WERI-Rb-1 (cell line): ENCODE measurements around the gene RASAL2.

ENCODE experiments used
- DNase-seq: peaks from one replicate; pipeline ENCODE4 v3.0.0-alpha.2; 2020
- H3K27ac ChIP-seq: fragments of 250-450 bp; sonication (Bioruptor Pico); 2 replicates; pipeline ENCODE4 v1.5.1; 2020; ENCODE audit warnings: mild to moderate bottlenecking, moderate library complexity
- H3K27me3 ChIP-seq: fragments of 250-450 bp; sonication (Bioruptor Pico); 2 replicates; pipeline ENCODE4 v1.5.1; 2021; ENCODE audit warnings: mild to moderate bottlenecking, low read depth, moderate library complexity; ENCODE audit not compliant: insufficient read depth, severe bottlenecking
- H3K36me3 ChIP-seq: fragments of 250-450 bp; sonication (Bioruptor Pico); 2 replicates; pipeline ENCODE4 v1.5.1; 2020; ENCODE audit warnings: mild to moderate bottlenecking, moderate library complexity
- H3K4me3 ChIP-seq: 2 replicates; pipeline ENCODE4 v1.5.1; 2011; ENCODE audit warnings: low read depth, mild to moderate bottlenecking, control low read depth, low read length
- H3K9me3 ChIP-seq: fragments of 250-450 bp; sonication (Bioruptor Pico); 2 replicates; pipeline ENCODE4 v1.5.1; 2021; ENCODE audit warnings: mild to moderate bottlenecking, moderate library complexity; ENCODE audit not compliant: severe bottlenecking
- CTCF ChIP-seq: IDR thresholded peaks from 2 replicates; pipeline ENCODE4 v1.5.1; 2011; ENCODE audit warnings: low read depth, mild to moderate bottlenecking, control low read depth, inconsistent platforms, low read length

The RASAL2 gene

GRCh38 chr1:178324003-178324402, 230.1 kb downstream of the RASAL2 start:
- no peaks in the 10 kb centered on the region for H3K27me3 ChIP-seq
- no peak overlapping the region for H3K27ac ChIP-seq
- no peaks in the 10 kb centered on the region for H3K36me3 ChIP-seq
- DNase-seq = no peak
- H3K4me3 ChIP-seq = no peak overlapping the region
- no peaks in the 10 kb centered on the region for H3K9me3 ChIP-seq
- no peak for TF ChIP-seq CTCF

DNA sequence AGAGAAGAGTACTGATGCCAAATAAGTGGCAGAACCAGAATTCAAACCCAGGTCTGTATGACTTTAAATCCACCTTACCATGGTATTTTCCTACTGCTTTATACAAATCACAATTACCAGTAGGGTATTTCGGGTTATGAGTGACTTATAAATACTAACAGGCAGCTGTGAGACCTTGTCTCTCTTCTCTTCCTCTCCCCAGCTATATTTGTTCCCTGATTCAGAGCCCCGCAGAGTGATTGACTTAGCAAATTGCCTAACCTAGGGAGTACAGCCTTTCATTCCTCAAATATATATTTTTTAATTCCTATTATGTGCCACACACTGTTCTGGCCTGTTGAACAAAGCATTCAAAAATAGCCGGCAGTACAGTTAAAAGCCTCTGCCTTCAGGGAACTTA, 234.8 kb downstream of the RASAL2 start:
- Histone ChIP-seq H3K36me3 (no peaks in the 10 kb centered on the region), H3K4me3 (no peak overlapping the region), H3K27me3 (no peaks in the 10 kb centered on the region), H3K27ac (no peak overlapping the region), H3K9me3 (no peaks in the 10 kb centered on the region)
- no peak for DNase-seq
- no peak for TF ChIP-seq CTCF

- Histone ChIP-seq H3K9me3 (no peaks in the 10 kb centered on the region), H3K27ac (no peak overlapping the region), H3K36me3 (no peaks in the 10 kb centered on the region), H3K27me3 (no peaks in the 10 kb centered on the region), H3K4me3 (no peak overlapping the region)
- no peak for TF ChIP-seq CTCF
- DNase-seq = no peak
These were observed 236.2 kb downstream of the RASAL2 start for GRCh38 chr1:178330153-178330552.

DNA sequence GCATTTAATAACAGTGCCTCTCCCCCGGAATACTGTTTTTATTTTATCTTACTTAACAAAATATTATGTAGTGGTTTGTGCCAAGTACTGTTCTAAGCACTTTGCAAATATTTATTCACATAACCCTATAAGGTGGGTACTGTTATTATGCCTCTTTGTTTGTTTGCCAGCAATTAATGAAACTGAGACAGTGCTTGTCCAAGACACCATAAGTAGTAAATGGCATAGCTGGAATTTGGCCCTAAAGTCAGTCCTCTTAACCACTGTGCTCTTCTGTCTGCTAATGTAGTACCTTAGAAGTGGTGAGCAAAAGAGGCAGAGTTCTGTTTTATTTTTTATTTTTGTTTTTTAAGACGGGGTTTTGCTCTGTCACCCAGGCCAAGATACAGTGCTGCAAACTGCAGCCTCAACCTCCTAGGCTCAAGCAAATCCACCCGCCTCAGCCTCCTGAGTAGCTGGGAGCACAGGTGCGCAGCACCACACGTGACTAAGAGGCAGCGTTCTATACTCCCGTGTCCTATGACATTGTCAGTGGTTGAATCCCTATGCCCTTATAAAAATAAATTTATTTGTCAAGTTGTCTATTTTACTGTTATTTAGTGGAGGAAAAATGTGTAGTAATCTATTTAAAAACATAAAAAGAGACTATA, 237.1 kb downstream of the RASAL2 start:
- no peaks in the 10 kb centered on the region for H3K36me3 ChIP-seq
- no peak overlapping the region for H3K27ac ChIP-seq
- no peaks in the 10 kb centered on the region for H3K9me3 ChIP-seq
- no peak for TF ChIP-seq CTCF
- no peak for DNase-seq
- no peak overlapping the region for H3K4me3 ChIP-seq
- no peaks in the 10 kb centered on the region for H3K27me3 ChIP-seq

DNA sequence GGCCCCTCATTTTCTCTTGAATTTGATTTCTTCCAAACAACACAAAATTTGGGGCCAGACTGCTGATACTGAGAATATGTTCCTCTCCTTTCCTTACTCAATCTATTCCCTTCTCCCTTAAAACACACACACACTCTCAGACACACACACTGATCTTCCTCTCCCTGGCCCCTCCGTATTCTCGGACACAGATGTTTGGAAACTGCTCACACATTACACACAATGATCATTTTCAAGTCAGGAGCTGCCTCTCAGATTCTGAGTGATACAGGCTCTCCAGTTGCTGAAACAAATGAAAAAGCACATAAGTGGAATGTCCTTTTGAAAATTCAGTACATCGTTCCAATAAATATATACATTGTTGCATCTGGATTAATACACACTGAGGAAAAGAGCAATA, 241.5 kb downstream of the RASAL2 start:
- H3K4me3 ChIP-seq = no peak overlapping the region
- no peaks in the 10 kb centered on the region for H3K9me3 ChIP-seq
- H3K36me3 ChIP-seq = no peaks in the 10 kb centered on the region
- DNase-seq = no peak
- no peaks in the 10 kb centered on the region for H3K27me3 ChIP-seq
- no peak overlapping the region for H3K27ac ChIP-seq
- TF ChIP-seq CTCF = no peak

- Histone ChIP-seq H3K36me3 (no peaks in the 10 kb centered on the region), H3K9me3 (no peaks in the 10 kb centered on the region), H3K27ac (no peak overlapping the region), H3K27me3 (no peaks in the 10 kb centered on the region), H3K4me3 (no peak overlapping the region)
- no peak for DNase-seq
- no peak for TF ChIP-seq CTCF
These were observed 243.3 kb downstream of the RASAL2 start for GRCh38 chr1:178337091-178337706.
